NCI-H226 (cell line): ENCODE results near the gene GUCD1.
A peak's percentile ranks its signal among the peaks of the same experiment; 100 is the strongest.

Source experiments
- DNase-seq: peaks from one replicate; pipeline ENCODE4 v3.0.0-alpha.2; 2015

Gene GUCD1

GRCh38 chr22:24523873-24524272 lies 31.1 kb downstream of the GUCD1 start:
- DNase-seq = no peak

- DNase-seq = peak; percentile 56
Measured at GRCh38 chr22:24521791-24522245, 33.1 kb downstream of the GUCD1 start.

- DNase-seq = no peak
Measured at GRCh38 chr22:24519496-24519895, 35.4 kb downstream of the GUCD1 start.

GRCh38 chr22:24518771-24519485 lies 36.0 kb downstream of the GUCD1 start:
- no peak for DNase-seq

GRCh38 chr22:24518228-24518627 lies 36.7 kb downstream of the GUCD1 start:
- DNase-seq = no peak

GRCh38 chr22:24517446-24517845 lies 37.5 kb downstream of the GUCD1 start:
- no peak for DNase-seq

GRCh38 chr22:24516301-24516737 lies 38.6 kb downstream of the GUCD1 start:
- peak; percentile 69 for DNase-seq

- DNase-seq = no peak
Measured at GRCh38 chr22:24515027-24515338, 40.0 kb downstream of the GUCD1 start.

- DNase-seq = no peak
Measured at GRCh38 chr22:24514241-24515026, 40.5 kb downstream of the GUCD1 start.

- DNase-seq = no peak
Measured at GRCh38 chr22:24513378-24514240, 41.3 kb downstream of the GUCD1 start.

- DNase-seq = no peak
Measured at GRCh38 chr22:24512043-24512442, 42.9 kb downstream of the GUCD1 start.

GRCh38 chr22:24510637-24511625 lies 44.0 kb downstream of the GUCD1 start:
- DNase-seq = peak; percentile 4

- DNase-seq = no peak
Measured at GRCh38 chr22:24507716-24508115, 47.2 kb downstream of the GUCD1 start.

GRCh38 chr22:24506802-24507438 lies 48.0 kb downstream of the GUCD1 start:
- no peak for DNase-seq

GRCh38 chr22:24504956-24505736 lies 49.8 kb downstream of the GUCD1 start:
- DNase-seq = no peak

- no peak for DNase-seq
Measured at GRCh38 chr22:24504540-24504939, 50.4 kb downstream of the GUCD1 start.

- DNase-seq = no peak
Measured at GRCh38 chr22:24503843-24504338, 51.0 kb downstream of the GUCD1 start.

GRCh38 chr22:24503137-24503842 lies 51.6 kb downstream of the GUCD1 start:
- DNase-seq = peak; percentile 10

- no peak for DNase-seq
Measured at GRCh38 chr22:24502541-24502940, 52.4 kb downstream of the GUCD1 start.

- DNase-seq = no peak
Measured at GRCh38 chr22:24502034-24502433, 52.9 kb downstream of the GUCD1 start.
